Activated CD4-positive, alpha-beta T cell treated with anti-CD3 and anti-CD28 coated beads, Interleukin-10, Interleukin-2, amounts not matched to agents 100 ng/mL and 50 ng/mL, durations not matched to agents 16 hours and 8 hours (primary cell): Measurements from ENCODE around the gene TMEM40.

Source experiments
- DNase-seq: peaks from one replicate; pipeline ENCODE4 v3.0.0-alpha.2; 2020

TMEM40 gene

GRCh38 chr3:12775226-12775625, 16.2 kb upstream of the TMEM40 start:
- no peak for DNase-seq

DNA sequence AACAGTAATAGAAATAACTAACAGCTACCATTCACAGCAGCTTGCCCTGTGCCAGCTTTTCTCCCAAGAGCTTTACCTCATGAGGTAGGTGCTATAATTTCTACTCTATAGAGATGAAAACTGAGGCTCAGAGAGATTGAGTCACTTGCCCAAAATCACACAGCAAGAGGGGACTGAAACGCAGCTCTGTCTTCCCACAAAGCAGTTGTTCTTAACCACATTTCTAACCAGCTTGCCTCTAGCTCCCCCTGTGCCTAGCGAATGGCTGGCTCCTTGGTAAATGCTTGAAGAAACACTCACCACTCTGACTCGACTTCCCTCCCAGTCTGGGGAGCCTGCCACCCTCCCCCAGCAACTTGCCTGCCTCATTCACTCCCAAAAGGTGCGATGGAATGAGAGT, 15.6 kb upstream of the TMEM40 start:
- DNase-seq = no peak

DNA sequence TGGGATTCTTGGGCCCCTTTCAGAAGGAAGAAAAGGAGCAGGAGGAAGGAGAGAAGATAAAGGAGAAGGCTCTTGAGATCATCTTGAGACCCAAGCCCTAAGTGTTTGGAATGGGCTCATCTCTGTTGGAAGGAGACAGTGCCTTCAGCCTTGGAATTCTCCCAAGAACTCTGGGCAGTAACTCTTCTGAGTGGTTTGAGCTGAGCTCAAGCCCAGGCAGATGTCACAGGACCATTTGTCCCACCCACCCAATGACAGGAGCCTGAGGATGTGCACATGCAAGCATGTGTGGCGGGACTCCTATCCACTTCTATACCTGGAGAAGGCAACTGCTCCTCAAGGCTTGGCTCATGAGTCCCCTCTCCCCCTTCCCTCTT, 14.6 kb upstream of the TMEM40 start:
- DNase-seq = no peak

- no peak for DNase-seq
Observed at GRCh38 chr3:12773030-12773709, 14.1 kb upstream of the TMEM40 start.

- no peak for DNase-seq
Observed at GRCh38 chr3:12772462-12772861, 13.4 kb upstream of the TMEM40 start.

GRCh38 chr3:12771236-12771635, 12.2 kb upstream of the TMEM40 start:
- DNase-seq = no peak

DNA sequence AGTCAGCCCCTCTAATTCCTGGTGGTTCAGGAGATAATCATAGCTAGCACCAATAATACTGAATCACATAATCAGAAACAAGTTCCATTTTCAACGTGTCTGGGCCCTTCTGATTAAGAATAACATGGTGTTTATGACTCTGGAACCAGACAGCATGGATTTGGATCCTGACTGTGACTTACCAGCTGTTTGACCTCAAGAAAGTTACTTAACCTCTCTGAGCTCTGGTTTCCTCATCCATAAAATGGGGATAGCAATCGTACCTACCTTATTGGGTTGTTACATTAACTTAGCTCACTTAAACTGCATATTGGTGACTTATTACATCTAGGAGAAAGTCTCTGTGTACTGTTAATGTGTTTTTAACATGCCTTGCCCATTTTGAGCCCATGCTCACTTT, 10.7 kb upstream of the TMEM40 start:
- no peak for DNase-seq

GRCh38 chr3:12768579-12769527, 9.8 kb upstream of the TMEM40 start:
- DNase-seq = no peak

GRCh38 chr3:12766541-12766940, 7.5 kb upstream of the TMEM40 start:
- no peak for DNase-seq

- DNase-seq = no peak
Observed at GRCh38 chr3:12764171-12764776, 5.2 kb upstream of the TMEM40 start.

- DNase-seq = no peak
Observed at GRCh38 chr3:12759693-12760565, 870 bp upstream of the TMEM40 start.

GRCh38 chr3:12758025-12758781, 856 bp downstream of the TMEM40 start:
- no peak for DNase-seq

DNA sequence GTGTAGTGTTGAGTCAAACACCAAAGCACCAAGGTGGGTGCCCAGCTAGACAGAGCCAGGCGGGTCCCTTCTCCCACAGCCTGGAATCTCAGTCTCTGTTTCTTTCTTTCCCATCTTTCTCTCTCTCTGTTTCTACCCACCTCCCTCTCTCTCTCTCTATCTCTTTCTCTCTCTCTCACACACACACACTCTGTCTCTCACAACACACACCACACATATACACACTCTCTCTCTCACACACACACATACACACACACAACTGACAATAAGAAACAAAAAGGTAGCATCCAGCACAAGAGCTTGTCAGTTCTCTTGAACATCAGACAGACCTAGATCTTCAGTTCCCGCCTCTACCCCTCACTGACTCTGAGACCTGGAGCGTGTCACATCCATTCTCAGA, 2.4 kb downstream of the TMEM40 start:
- no peak for DNase-seq

DNA sequence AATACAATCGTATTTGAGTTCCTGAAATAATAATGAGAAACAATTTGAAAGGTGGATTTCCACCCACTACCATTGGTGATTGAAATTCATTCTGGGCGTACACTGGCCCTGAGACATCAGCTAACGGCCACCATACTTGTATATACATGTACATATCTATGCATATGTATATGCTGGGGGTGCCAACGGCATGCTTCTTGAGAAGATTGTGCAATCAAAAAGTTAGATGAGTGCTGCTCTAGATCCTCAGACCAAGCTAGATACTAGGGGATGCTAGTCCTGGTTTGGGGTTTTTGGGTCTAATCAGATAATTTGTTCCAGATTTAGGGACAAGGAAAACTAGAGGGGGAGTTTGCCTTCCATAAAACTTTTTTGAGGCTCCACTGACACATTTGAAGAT, 2.9 kb downstream of the TMEM40 start:
- DNase-seq = no peak

DNA sequence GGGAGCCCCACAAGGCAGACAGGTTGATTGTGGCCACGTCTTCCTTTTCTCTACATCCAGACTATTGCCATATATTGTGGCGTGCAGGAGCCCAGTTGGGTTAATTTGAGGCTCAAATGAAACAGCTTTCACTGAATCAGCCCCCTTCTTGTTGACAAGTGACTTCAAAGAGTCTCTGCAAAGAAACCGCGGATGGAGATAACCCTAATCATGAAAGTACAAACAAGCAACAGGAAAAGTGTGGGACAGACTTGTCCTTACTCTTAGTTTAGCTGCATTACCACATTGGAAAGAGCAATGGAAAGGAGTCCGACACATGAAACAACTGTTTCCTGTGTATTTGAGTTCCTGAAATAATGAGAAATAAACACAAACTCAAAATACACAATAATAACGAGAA, 3.3 kb downstream of the TMEM40 start:
- no peak for DNase-seq

GRCh38 chr3:12754313-12754712, 4.7 kb downstream of the TMEM40 start:
- no peak for DNase-seq

- DNase-seq = no peak
Observed at GRCh38 chr3:12753275-12754028, 5.6 kb downstream of the TMEM40 start.

DNA sequence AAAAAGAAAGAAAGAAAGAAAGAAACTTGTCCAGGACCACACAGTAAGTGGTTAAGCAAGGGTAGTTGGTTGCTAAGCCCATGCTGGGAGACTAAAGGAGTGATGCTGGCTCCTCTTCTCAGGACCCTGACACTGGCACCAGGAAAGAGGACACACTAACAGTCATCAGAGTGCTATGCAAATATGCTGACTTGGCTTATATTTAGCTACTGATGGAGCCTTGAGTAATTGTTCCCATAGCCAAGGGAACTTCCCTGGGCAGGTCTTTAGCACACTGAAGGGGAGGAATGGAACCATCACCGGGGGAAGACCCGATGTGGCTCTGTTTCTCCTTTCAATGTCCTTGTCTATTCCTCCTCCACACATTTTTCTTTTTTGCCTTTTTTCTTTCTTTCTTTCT, 6.2 kb downstream of the TMEM40 start:
- DNase-seq = no peak

DNA sequence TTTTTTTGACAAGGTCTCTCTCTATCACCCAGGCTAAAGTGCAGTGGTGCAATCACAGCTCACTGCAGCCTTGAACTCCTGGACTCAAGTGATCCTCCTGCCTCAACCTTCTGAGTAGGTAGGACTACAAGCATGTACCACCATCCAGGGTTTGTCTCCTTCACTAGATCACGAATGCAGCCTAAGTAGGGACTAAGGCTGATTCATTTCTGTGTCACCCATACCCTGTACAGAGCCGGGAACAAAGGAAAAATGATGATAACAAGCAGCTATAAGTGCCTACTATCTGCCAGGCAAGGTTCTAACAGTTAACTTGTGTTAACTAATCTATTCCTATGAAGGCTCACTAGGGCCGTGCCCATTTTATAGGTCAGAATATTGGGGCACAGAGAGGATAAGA, 7.0 kb downstream of the TMEM40 start:
- DNase-seq = no peak

DNA sequence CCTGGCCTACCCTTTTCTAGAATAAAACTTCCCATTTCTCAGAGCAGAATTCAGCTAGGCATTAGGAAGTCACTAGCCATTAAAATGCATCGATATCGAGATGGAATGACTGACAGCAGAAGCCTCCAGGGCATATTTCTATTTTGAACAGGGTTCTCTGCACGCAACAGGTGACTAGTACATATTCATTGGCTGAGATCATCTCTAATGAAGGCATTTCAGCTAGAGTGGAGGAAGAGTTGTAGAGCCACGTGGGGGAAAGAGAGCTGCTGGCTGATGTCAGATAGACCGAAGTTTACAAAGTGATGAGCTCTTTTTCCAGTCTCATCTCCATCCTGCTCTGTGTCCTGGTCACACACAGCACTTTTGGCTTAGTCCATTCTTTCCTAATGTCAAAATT, 7.5 kb downstream of the TMEM40 start:
- no peak for DNase-seq

- peak; percentile 72 for DNase-seq
Observed at GRCh38 chr3:12750658-12751071, 8.4 kb downstream of the TMEM40 start.
